SKM-1 treated with dmso at 0.1 percent for 144 hours (cell line): ENCODE measurements around the gene FANCC.
"Not testable (repeated sequence)": the region's sequence is repeated elsewhere in the genome, so short reads cannot be mapped to it uniquely, and the experiment has no call there.

Source experiments
- DNase-seq: peaks from one replicate; lab custom pipeline; 2025; ENCODE audit not compliant: unreplicated experiment; lab: John Stamatoyannopoulos, UW

Gene FANCC

GRCh38 chr9:95284162-95285080 is 33.1 kb downstream of the FANCC start:
- DNase-seq = no peak

- no peak for DNase-seq
Measured at GRCh38 chr9:95283673-95284072, 33.8 kb downstream of the FANCC start.

GRCh38 chr9:95282332-95282731 is 35.2 kb downstream of the FANCC start:
- no peak for DNase-seq

GRCh38 chr9:95280745-95281144 is 36.8 kb downstream of the FANCC start:
- no peak for DNase-seq

GRCh38 chr9:95277509-95277908 is 40.0 kb downstream of the FANCC start:
- no peak for DNase-seq

GRCh38 chr9:95276395-95276954 is 41.0 kb downstream of the FANCC start:
- DNase-seq = no peak

GRCh38 chr9:95274160-95274559 is 43.3 kb downstream of the FANCC start:
- not testable (repeated sequence) for DNase-seq

GRCh38 chr9:95273369-95274022 is 44.0 kb downstream of the FANCC start:
- peak; percentile 0 for DNase-seq

- DNase-seq = no peak
Measured at GRCh38 chr9:95272830-95273229, 44.7 kb downstream of the FANCC start.

- no peak for DNase-seq
Measured at GRCh38 chr9:95270790-95271189, 46.7 kb downstream of the FANCC start.

- DNase-seq = not testable (repeated sequence)
Measured at GRCh38 chr9:95269803-95270773, 47.4 kb downstream of the FANCC start.

- no peak for DNase-seq
Measured at GRCh38 chr9:95268681-95269080, 48.8 kb downstream of the FANCC start.

GRCh38 chr9:95266649-95267048 is 50.9 kb downstream of the FANCC start:
- DNase-seq = no peak

GRCh38 chr9:95265960-95266359 is 51.5 kb downstream of the FANCC start:
- DNase-seq = no peak

GRCh38 chr9:95264954-95265615 is 52.4 kb downstream of the FANCC start:
- no peak for DNase-seq

GRCh38 chr9:95261890-95262289 is 55.6 kb downstream of the FANCC start:
- DNase-seq = no peak

- DNase-seq = no peak
Measured at GRCh38 chr9:95250462-95251221, 66.9 kb downstream of the FANCC start.

- DNase-seq = no peak
Measured at GRCh38 chr9:95249986-95250385, 67.5 kb downstream of the FANCC start.

- DNase-seq = no peak
Measured at GRCh38 chr9:95246547-95246946, 71.0 kb downstream of the FANCC start.

- no peak for DNase-seq
Measured at GRCh38 chr9:95242613-95243012, 74.9 kb downstream of the FANCC start.
